IMR-90 (cell line): ENCODE results near the gene CACNA2D3. TPM values are rescaled to one million over a fixed set of nuclear protein-coding genes. Genes with fewer than 3 reads are reported as not detected.

Experiments used
- ATAC-seq: fragments of 200-7000 bp; cut with Tn5 transposase; 2 replicates; pipeline ENCODE4 v1.9.1; 2020; ENCODE audit warnings: low read depth, mild to moderate bottlenecking, moderate library complexity
- BruUV-seq: library from RNA; stranded (reverse); fragments of 400-500 nt; replicated peaks from 2 replicates; lab custom pipeline; 2021; lab: Mats Ljungman, UMichigan
- CTCF ChIA-PET: fragments of 300-600 bp; formaldehyde crosslinking; extraction: SDS; loops from one replicate; lab custom pipeline; 2021; ENCODE audit warnings: antibody characterized with exemption; lab: Yijun Ruan, JAX
- POLR2A ChIA-PET: fragments of 300-600 bp; sonication (Branson Sonifier 250); formaldehyde crosslinking; loops from one replicate; lab custom pipeline; 2022; ENCODE audit warnings: antibody characterized with exemption; ENCODE audit not compliant: unreplicated experiment; lab: Charles Lee
- DNase-seq: peaks from one replicate; pipeline ENCODE4 v3.0.0; 2013
- H2AFZ ChIP-seq: replicated peaks from 2 replicates; pipeline ENCODE3; 2013; ENCODE audit warnings: low read length, mild to moderate bottlenecking; ENCODE audit not compliant: poor library complexity
- H2AK5ac ChIP-seq: 2 replicates; pipeline ENCODE4 v1.6.1; 2013; ENCODE audit warnings: low read depth, low read length, inconsistent platforms
- H2AK9ac ChIP-seq: replicated peaks from 2 replicates; pipeline ENCODE3; 2013; ENCODE audit warnings: mild to moderate bottlenecking, low read depth, low read length, moderate library complexity; ENCODE audit not compliant: poor library complexity
- H2BK120ac ChIP-seq: 2 replicates; pipeline ENCODE4 v1.6.1; 2013; ENCODE audit warnings: low read depth, low read length, inconsistent platforms
- H2BK15ac ChIP-seq: 3 replicates; pipeline ENCODE4 v1.6.1; 2013; ENCODE audit warnings: low read depth, low read length, inconsistent platforms
- H2BK20ac ChIP-seq: 2 replicates; pipeline ENCODE4 v1.6.1; 2013; ENCODE audit warnings: low read depth, mild to moderate bottlenecking, inconsistent platforms, low read length, moderate library complexity
- H2BK5ac ChIP-seq: 2 replicates; pipeline ENCODE4 v1.6.1; 2013; ENCODE audit warnings: mild to moderate bottlenecking, low read depth, low read length, inconsistent platforms; ENCODE audit not compliant: poor library complexity, severe bottlenecking
- H3K14ac ChIP-seq: replicated peaks from 2 replicates; pipeline ENCODE4 v1.6.1; 2013; ENCODE audit warnings: low read depth, low read length, inconsistent platforms
- H3K18ac ChIP-seq: 2 replicates; pipeline ENCODE4 v1.6.1; 2013; ENCODE audit warnings: low read depth, low read length, control low read depth
- H3K23ac ChIP-seq: 2 replicates; pipeline ENCODE4 v1.6.1; 2013; ENCODE audit warnings: low read depth, low read length, inconsistent platforms
- H3K27ac ChIP-seq: 2 replicates; pipeline ENCODE4 v1.5.1; 2013; ENCODE audit warnings: mild to moderate bottlenecking, control low read depth, low read length; ENCODE audit not compliant: insufficient read depth
- H3K27me3 ChIP-seq: 2 replicates; pipeline ENCODE4 v1.6.1; 2013; ENCODE audit warnings: low read length; ENCODE audit not compliant: control insufficient read depth, insufficient read depth
- H3K36me3 ChIP-seq: 2 replicates; pipeline ENCODE4 v1.6.1; 2013; ENCODE audit warnings: low read length, mixed read lengths; ENCODE audit not compliant: control insufficient read depth, insufficient read depth
- H3K4ac ChIP-seq: 2 replicates; pipeline ENCODE4 v1.6.1; 2013; ENCODE audit warnings: low read depth, low read length, inconsistent platforms
- H3K4me1 ChIP-seq: 2 replicates; pipeline ENCODE4 v1.6.1; 2013; ENCODE audit warnings: low read length, mixed read lengths; ENCODE audit not compliant: control insufficient read depth, insufficient read depth
- H3K4me2 ChIP-seq: 2 replicates; pipeline ENCODE4 v1.6.1; 2013; ENCODE audit warnings: low read depth, mild to moderate bottlenecking, control low read depth, low read length, moderate library complexity
- H3K4me3 ChIP-seq: 2 replicates; pipeline ENCODE4 v1.5.1; 2013; ENCODE audit warnings: low read depth, mild to moderate bottlenecking, control low read depth, low read length, moderate library complexity; ENCODE audit not compliant: insufficient read depth
- H3K56ac ChIP-seq: 2 replicates; pipeline ENCODE4 v1.6.1; 2013; ENCODE audit warnings: low read length, inconsistent platforms; ENCODE audit not compliant: insufficient read depth; ENCODE audit errors: extremely low read depth
- H3K79me1 ChIP-seq, 2 experiments: 2 replicates each; pipeline ENCODE4 v1.6.1; 2013; ENCODE audit warnings: low read length in 2 of 2, inconsistent platforms in 1 of 2, low read depth in 1 of 2
- H3K9ac ChIP-seq: 2 replicates; pipeline ENCODE4 v1.6.1; 2013; ENCODE audit warnings: low read depth, low read length, control low read depth
- H3K9me1 ChIP-seq: 2 replicates; pipeline ENCODE4 v1.6.1; 2013; ENCODE audit warnings: low read length, inconsistent platforms; ENCODE audit not compliant: insufficient read depth
- H3K9me3 ChIP-seq: 2 replicates; pipeline ENCODE4 v1.6.1; 2013; ENCODE audit warnings: low read length; ENCODE audit not compliant: control insufficient read depth, insufficient read depth
- H4K20me1 ChIP-seq: 2 replicates; pipeline ENCODE4 v1.6.1; 2013; ENCODE audit warnings: low read length, inconsistent platforms; ENCODE audit not compliant: insufficient read depth
- H4K5ac ChIP-seq: 2 replicates; pipeline ENCODE4 v1.6.1; 2013; ENCODE audit warnings: mild to moderate bottlenecking, low read depth, low read length, control low read depth
- H4K8ac ChIP-seq, 2 experiments: 2 replicates each; pipeline ENCODE4 v1.6.1; 2013; ENCODE audit warnings: low read depth in 2 of 2, low read length in 2 of 2, control low read depth in 1 of 2, inconsistent platforms in 1 of 2
- H4K91ac ChIP-seq: 2 replicates; pipeline ENCODE4 v1.6.1; 2013; ENCODE audit warnings: low read depth, low read length, inconsistent platforms; ENCODE audit not compliant: insufficient read depth
- CHD1 ChIP-seq: IDR thresholded peaks from 2 replicates; pipeline ENCODE4 v1.6.1; 2012; ENCODE audit warnings: low read depth, low read length, improper control_type of control experiment
- MAFK ChIP-seq: IDR thresholded peaks from 2 replicates; pipeline ENCODE4 v1.6.1; 2012; ENCODE audit warnings: low read depth, low read length, improper control_type of control experiment
- SMC3 ChIP-seq: fragments of 150-350 bp; IDR thresholded peaks from 2 replicates; pipeline ENCODE4 v1.6.1; 2016; ENCODE audit warnings: low read depth, mild to moderate bottlenecking, antibody characterized with exemption, low read length, moderate library complexity
- dilution Hi-C: fragments of 300-500 bp; cut with HindIII; formaldehyde crosslinking; loops from one replicate; pipeline ENCODE4 v1.14.3; 2018; ENCODE audit warnings: low sequenced_read_pairs; ENCODE audit not compliant: unreplicated experiment
- in situ Hi-C: fragments of 300-500 bp; cut with MboI; formaldehyde crosslinking; loops from 3 replicates; pipeline ENCODE4 v1.14.3; 2019; ENCODE audit warnings: low sequenced_read_pairs, inconsistent platforms, mixed read lengths
- intact Hi-C: fragments of 100-400 bp; cut with micrococcal nuclease; formaldehyde crosslinking; loops from 2 replicates; pipeline ENCODE4 v1.10.0; 2022
- polyA plus RNA-seq, 3 experiments: library from polyadenylated mRNA; depleted of rRNA; stranded (reverse); fragments of >200 nt; gene quantifications; 2 replicates each; pipeline ENCODE4 v1.2.3, GENCODE V29; 2012; ENCODE audit warnings: low replicate concordance in 1 of 3
- total RNA-seq: library from RNA; depleted of rRNA; stranded (reverse); fragments of >200 nt; gene quantifications from 2 replicates; pipeline ENCODE4 v1.2.3, GENCODE V29; 2012
- TF ChIP-seq, protein P1 (sequence below): fragments of 150-350 bp; IDR thresholded peaks from 2 replicates; pipeline ENCODE4 v1.6.1; 2017; ENCODE audit warnings: mild to moderate bottlenecking, antibody characterized with exemption, low read length, low read depth

CACNA2D3 gene
- total and polyA plus RNA-seq, 2 of the 4 experiments (the other 2 are of a cell fraction), result 0.36 to 0.41 TPM

DNA sequence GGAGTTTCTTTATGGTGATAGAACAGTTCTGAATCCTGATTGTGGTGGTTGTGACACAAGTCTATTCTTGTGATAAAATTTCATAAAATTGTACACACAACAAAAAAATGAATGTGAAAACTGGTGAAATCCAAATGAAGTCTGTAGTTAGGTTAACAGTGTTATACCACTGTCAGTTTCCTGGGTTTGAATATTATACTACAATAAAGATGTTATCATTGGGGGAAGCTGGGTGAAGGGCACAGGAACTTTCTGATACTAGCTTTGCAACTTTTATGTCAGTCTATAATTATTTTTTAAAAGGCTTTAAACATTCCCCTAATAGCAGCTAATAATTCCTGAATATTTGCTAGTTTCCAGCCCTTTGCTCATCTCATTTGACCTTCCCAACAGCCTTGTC is 485.7 kb downstream of the CACNA2D3 start:
- Histone ChIP-seq H2AK5ac (no peak overlapping the region), H3K27ac (no peak overlapping the region), H2BK5ac (no peak overlapping the region), H4K20me1 (no peaks in the 10 kb centered on the region), H4K91ac (no peak overlapping the region), H2BK15ac (no peak overlapping the region), H4K5ac (no peak overlapping the region), H3K23ac (no peak overlapping the region), H3K18ac (no peak overlapping the region), H3K79me1 (no peaks in the 10 kb centered on the region), H3K4me1 (no peaks in the 10 kb centered on the region), H4K8ac (no peak overlapping the region), H2BK120ac (no peak overlapping the region), H3K4me2 (no peak overlapping the region), H3K9ac (no peak overlapping the region), H3K27me3 (no peaks in the 10 kb centered on the region), H3K4me3 (no peak overlapping the region), H3K9me3 (no peaks in the 10 kb centered on the region), H3K14ac (no peak overlapping the region), H3K4ac (no peak overlapping the region), H3K56ac (no peak overlapping the region), H2BK20ac (no peak overlapping the region), H3K36me3 (no peaks in the 10 kb centered on the region), H3K9me1 (no peaks in the 10 kb centered on the region), H2AFZ (no peak overlapping the region), H2AK9ac (no peak overlapping the region)
- dilution Hi-C loops (no loop called here), in situ Hi-C loops (no loop called here), intact Hi-C loops (no loop called here)
- DNase-seq (no peak), ATAC-seq (no peak)
- no TSS peak for BruUV-seq
- TF ChIP-seq, protein P1, sequence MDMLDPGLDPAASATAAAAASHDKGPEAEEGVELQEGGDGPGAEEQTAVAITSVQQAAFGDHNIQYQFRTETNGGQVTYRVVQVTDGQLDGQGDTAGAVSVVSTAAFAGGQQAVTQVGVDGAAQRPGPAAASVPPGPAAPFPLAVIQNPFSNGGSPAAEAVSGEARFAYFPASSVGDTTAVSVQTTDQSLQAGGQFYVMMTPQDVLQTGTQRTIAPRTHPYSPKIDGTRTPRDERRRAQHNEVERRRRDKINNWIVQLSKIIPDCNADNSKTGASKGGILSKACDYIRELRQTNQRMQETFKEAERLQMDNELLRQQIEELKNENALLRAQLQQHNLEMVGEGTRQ, result no peak
- TF ChIP-seq MAFK, result no peak
- TF ChIP-seq SMC3, result no peak
- TF ChIP-seq CHD1, result no peak
- ChIA-PET POLR2A (no interaction called here), CTCF (no interaction called here)
